IMR-90 (cell line): ENCODE data around the gene SPTLC3. TPM values are rescaled to one million over a fixed set of nuclear protein-coding genes. Genes with fewer than 3 reads are reported as not detected.

Source experiments
- ATAC-seq: fragments of 200-7000 bp; cut with Tn5 transposase; 2 replicates; pipeline ENCODE4 v1.9.1; 2020; ENCODE audit warnings: low read depth, mild to moderate bottlenecking, moderate library complexity
- BruUV-seq: library from RNA; stranded (reverse); fragments of 400-500 nt; replicated peaks from 2 replicates; lab custom pipeline; 2021; lab: Mats Ljungman, UMichigan
- CTCF ChIA-PET: fragments of 300-600 bp; formaldehyde crosslinking; extraction: SDS; loops from one replicate; lab custom pipeline; 2021; ENCODE audit warnings: antibody characterized with exemption; lab: Yijun Ruan, JAX
- POLR2A ChIA-PET: fragments of 300-600 bp; sonication (Branson Sonifier 250); formaldehyde crosslinking; loops from one replicate; lab custom pipeline; 2022; ENCODE audit warnings: antibody characterized with exemption; ENCODE audit not compliant: unreplicated experiment; lab: Charles Lee
- DNase-seq: peaks from one replicate; pipeline ENCODE4 v3.0.0; 2013
- H2AFZ ChIP-seq: replicated peaks from 2 replicates; pipeline ENCODE3; 2013; ENCODE audit warnings: low read length, mild to moderate bottlenecking; ENCODE audit not compliant: poor library complexity
- H2AK5ac ChIP-seq: 2 replicates; pipeline ENCODE4 v1.6.1; 2013; ENCODE audit warnings: low read depth, low read length, inconsistent platforms
- H2AK9ac ChIP-seq: replicated peaks from 2 replicates; pipeline ENCODE3; 2013; ENCODE audit warnings: mild to moderate bottlenecking, low read depth, low read length, moderate library complexity; ENCODE audit not compliant: poor library complexity
- H2BK120ac ChIP-seq: 2 replicates; pipeline ENCODE4 v1.6.1; 2013; ENCODE audit warnings: low read depth, low read length, inconsistent platforms
- H2BK15ac ChIP-seq: 3 replicates; pipeline ENCODE4 v1.6.1; 2013; ENCODE audit warnings: low read depth, low read length, inconsistent platforms
- H2BK20ac ChIP-seq: 2 replicates; pipeline ENCODE4 v1.6.1; 2013; ENCODE audit warnings: low read depth, mild to moderate bottlenecking, inconsistent platforms, low read length, moderate library complexity
- H2BK5ac ChIP-seq: 2 replicates; pipeline ENCODE4 v1.6.1; 2013; ENCODE audit warnings: mild to moderate bottlenecking, low read depth, low read length, inconsistent platforms; ENCODE audit not compliant: poor library complexity, severe bottlenecking
- H3K14ac ChIP-seq: replicated peaks from 2 replicates; pipeline ENCODE4 v1.6.1; 2013; ENCODE audit warnings: low read depth, low read length, inconsistent platforms
- H3K18ac ChIP-seq: 2 replicates; pipeline ENCODE4 v1.6.1; 2013; ENCODE audit warnings: low read depth, low read length, control low read depth
- H3K23ac ChIP-seq: 2 replicates; pipeline ENCODE4 v1.6.1; 2013; ENCODE audit warnings: low read depth, low read length, inconsistent platforms
- H3K27ac ChIP-seq: 2 replicates; pipeline ENCODE4 v1.5.1; 2013; ENCODE audit warnings: mild to moderate bottlenecking, control low read depth, low read length; ENCODE audit not compliant: insufficient read depth
- H3K27me3 ChIP-seq: 2 replicates; pipeline ENCODE4 v1.6.1; 2013; ENCODE audit warnings: low read length; ENCODE audit not compliant: control insufficient read depth, insufficient read depth
- H3K36me3 ChIP-seq: 2 replicates; pipeline ENCODE4 v1.6.1; 2013; ENCODE audit warnings: low read length, mixed read lengths; ENCODE audit not compliant: control insufficient read depth, insufficient read depth
- H3K4ac ChIP-seq: 2 replicates; pipeline ENCODE4 v1.6.1; 2013; ENCODE audit warnings: low read depth, low read length, inconsistent platforms
- H3K4me1 ChIP-seq: 2 replicates; pipeline ENCODE4 v1.6.1; 2013; ENCODE audit warnings: low read length, mixed read lengths; ENCODE audit not compliant: control insufficient read depth, insufficient read depth
- H3K4me2 ChIP-seq: 2 replicates; pipeline ENCODE4 v1.6.1; 2013; ENCODE audit warnings: low read depth, mild to moderate bottlenecking, control low read depth, low read length, moderate library complexity
- H3K4me3 ChIP-seq: 2 replicates; pipeline ENCODE4 v1.5.1; 2013; ENCODE audit warnings: low read depth, mild to moderate bottlenecking, control low read depth, low read length, moderate library complexity; ENCODE audit not compliant: insufficient read depth
- H3K56ac ChIP-seq: 2 replicates; pipeline ENCODE4 v1.6.1; 2013; ENCODE audit warnings: low read length, inconsistent platforms; ENCODE audit not compliant: insufficient read depth; ENCODE audit errors: extremely low read depth
- H3K79me1 ChIP-seq, 2 experiments: 2 replicates each; pipeline ENCODE4 v1.6.1; 2013; ENCODE audit warnings: low read length in 2 of 2, inconsistent platforms in 1 of 2, low read depth in 1 of 2
- H3K9ac ChIP-seq: 2 replicates; pipeline ENCODE4 v1.6.1; 2013; ENCODE audit warnings: low read depth, low read length, control low read depth
- H3K9me1 ChIP-seq: 2 replicates; pipeline ENCODE4 v1.6.1; 2013; ENCODE audit warnings: low read length, inconsistent platforms; ENCODE audit not compliant: insufficient read depth
- H3K9me3 ChIP-seq: 2 replicates; pipeline ENCODE4 v1.6.1; 2013; ENCODE audit warnings: low read length; ENCODE audit not compliant: control insufficient read depth, insufficient read depth
- H4K20me1 ChIP-seq: 2 replicates; pipeline ENCODE4 v1.6.1; 2013; ENCODE audit warnings: low read length, inconsistent platforms; ENCODE audit not compliant: insufficient read depth
- H4K5ac ChIP-seq: 2 replicates; pipeline ENCODE4 v1.6.1; 2013; ENCODE audit warnings: mild to moderate bottlenecking, low read depth, low read length, control low read depth
- H4K8ac ChIP-seq, 2 experiments: 2 replicates each; pipeline ENCODE4 v1.6.1; 2013; ENCODE audit warnings: low read depth in 2 of 2, low read length in 2 of 2, control low read depth in 1 of 2, inconsistent platforms in 1 of 2
- H4K91ac ChIP-seq: 2 replicates; pipeline ENCODE4 v1.6.1; 2013; ENCODE audit warnings: low read depth, low read length, inconsistent platforms; ENCODE audit not compliant: insufficient read depth
- BHLHE40 ChIP-seq: fragments of 150-350 bp; IDR thresholded peaks from 2 replicates; pipeline ENCODE4 v1.6.1; 2016; ENCODE audit warnings: mild to moderate bottlenecking, low read depth, low read length
- NFE2L2 ChIP-seq: fragments of 150-350 bp; IDR thresholded peaks from 2 replicates; pipeline ENCODE4 v1.6.1; 2016; ENCODE audit warnings: low read depth, mild to moderate bottlenecking, low read length
- RAD21 ChIP-seq: IDR thresholded peaks from 2 replicates; pipeline ENCODE4 v1.6.1; 2012; ENCODE audit warnings: low read length, improper control_type of control experiment
- RFX5 ChIP-seq: IDR thresholded peaks from 2 replicates; pipeline ENCODE4 v1.8.0; 2012; ENCODE audit warnings: low read depth, mild to moderate bottlenecking, low read length, moderate library complexity
- SMC3 ChIP-seq: fragments of 150-350 bp; IDR thresholded peaks from 2 replicates; pipeline ENCODE4 v1.6.1; 2016; ENCODE audit warnings: low read depth, mild to moderate bottlenecking, antibody characterized with exemption, low read length, moderate library complexity
- WGBS, 2 experiments: methylation state at CpG; one replicate each; pipeline versions ENCODE4 v1.1.5 to v1.1.7; 2013; ENCODE audit warnings: missing lambda C conversion rate in 2 of 2; ENCODE audit not compliant: insufficient read length in 1 of 2; ENCODE audit errors: extremely low coverage in 2 of 2; 5-methylcytosine and 5-hydroxymethylcytosine counted together
- dilution Hi-C: fragments of 300-500 bp; cut with HindIII; formaldehyde crosslinking; loops from one replicate; pipeline ENCODE4 v1.14.3; 2018; ENCODE audit warnings: low sequenced_read_pairs; ENCODE audit not compliant: unreplicated experiment
- in situ Hi-C: fragments of 300-500 bp; cut with MboI; formaldehyde crosslinking; loops from 3 replicates; pipeline ENCODE4 v1.14.3; 2019; ENCODE audit warnings: low sequenced_read_pairs, inconsistent platforms, mixed read lengths
- intact Hi-C: fragments of 100-400 bp; cut with micrococcal nuclease; formaldehyde crosslinking; loops from 2 replicates; pipeline ENCODE4 v1.10.0; 2022
- polyA plus RNA-seq, 3 experiments: library from polyadenylated mRNA; depleted of rRNA; stranded (reverse); fragments of >200 nt; gene quantifications; 2 replicates each; pipeline ENCODE4 v1.2.3, GENCODE V29; 2012; ENCODE audit warnings: low replicate concordance in 1 of 3
- total RNA-seq: library from RNA; depleted of rRNA; stranded (reverse); fragments of >200 nt; gene quantifications from 2 replicates; pipeline ENCODE4 v1.2.3, GENCODE V29; 2012
- TF ChIP-seq, protein P1 (sequence below): conservative IDR thresholded peaks from 2 replicates; pipeline ENCODE4 v1.5.1; 2012; ENCODE audit warnings: mild to moderate bottlenecking, low read depth, low read length, improper control_type of control experiment

The SPTLC3 gene
- total and polyA plus RNA-seq, 2 of the 4 experiments (the other 2 are of a cell fraction): 0.44 to 1.6 TPM

DNA sequence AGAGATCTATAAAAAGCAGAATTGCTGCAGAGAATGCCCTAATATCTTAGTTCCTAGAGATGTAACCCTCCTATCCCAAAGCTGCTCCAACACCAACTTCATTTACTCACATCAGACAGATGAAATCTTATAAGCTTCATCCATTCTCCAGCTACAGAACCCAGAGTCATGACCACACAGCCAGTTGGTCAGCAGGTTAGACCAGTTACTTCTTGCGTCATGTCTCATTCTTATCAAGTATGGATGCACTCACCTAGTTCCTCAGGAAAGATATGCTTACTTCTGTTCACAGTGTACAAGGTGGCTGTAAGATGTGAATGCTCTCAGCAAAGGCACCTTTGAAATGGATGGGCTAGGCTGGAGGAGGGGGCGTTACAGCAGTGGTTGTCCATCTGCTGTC, 164.4 kb downstream of the SPTLC3 start:
- H3K4ac ChIP-seq: no peak overlapping the region
- H2AK9ac ChIP-seq: no peak overlapping the region
- no peak overlapping the region for H3K23ac ChIP-seq
- H3K14ac ChIP-seq: no peak overlapping the region
- H4K91ac ChIP-seq: no peak overlapping the region
- H4K20me1 ChIP-seq: no peaks in the 10 kb centered on the region
- no peak overlapping the region for H2AFZ ChIP-seq
- H2BK20ac ChIP-seq: no peak overlapping the region
- H4K8ac ChIP-seq: no peak overlapping the region
- H2BK120ac ChIP-seq: no peak overlapping the region
- DNase-seq (no peak), ATAC-seq (no peak)
- TF ChIP-seq NFE2L2 (no peak), RAD21 (no peak), SMC3 (no peak), BHLHE40 (no peak), RFX5 (no peak)
- TF ChIP-seq, protein P1, sequence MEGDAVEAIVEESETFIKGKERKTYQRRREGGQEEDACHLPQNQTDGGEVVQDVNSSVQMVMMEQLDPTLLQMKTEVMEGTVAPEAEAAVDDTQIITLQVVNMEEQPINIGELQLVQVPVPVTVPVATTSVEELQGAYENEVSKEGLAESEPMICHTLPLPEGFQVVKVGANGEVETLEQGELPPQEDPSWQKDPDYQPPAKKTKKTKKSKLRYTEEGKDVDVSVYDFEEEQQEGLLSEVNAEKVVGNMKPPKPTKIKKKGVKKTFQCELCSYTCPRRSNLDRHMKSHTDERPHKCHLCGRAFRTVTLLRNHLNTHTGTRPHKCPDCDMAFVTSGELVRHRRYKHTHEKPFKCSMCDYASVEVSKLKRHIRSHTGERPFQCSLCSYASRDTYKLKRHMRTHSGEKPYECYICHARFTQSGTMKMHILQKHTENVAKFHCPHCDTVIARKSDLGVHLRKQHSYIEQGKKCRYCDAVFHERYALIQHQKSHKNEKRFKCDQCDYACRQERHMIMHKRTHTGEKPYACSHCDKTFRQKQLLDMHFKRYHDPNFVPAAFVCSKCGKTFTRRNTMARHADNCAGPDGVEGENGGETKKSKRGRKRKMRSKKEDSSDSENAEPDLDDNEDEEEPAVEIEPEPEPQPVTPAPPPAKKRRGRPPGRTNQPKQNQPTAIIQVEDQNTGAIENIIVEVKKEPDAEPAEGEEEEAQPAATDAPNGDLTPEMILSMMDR: no peak
- no peaks in the 10 kb centered on the region for H3K79me1 ChIP-seq
- H2BK15ac ChIP-seq: no peak overlapping the region
- WGBS, 2 experiments: no CpG with 5 or more reads among the region's 2 CpGs
- no peak overlapping the region for H2BK5ac ChIP-seq
- ChIA-PET CTCF (no interaction called here), POLR2A (no interaction called here)
- no peaks in the 10 kb centered on the region for H3K9me1 ChIP-seq
- dilution Hi-C loops (no loop called here), intact Hi-C loops (no loop called here), in situ Hi-C loops (no loop called here)
- H3K4me2 ChIP-seq: no peak overlapping the region
- H2AK5ac ChIP-seq: no peak overlapping the region
- no peaks in the 10 kb centered on the region for H3K4me1 ChIP-seq
- H3K4me3 ChIP-seq: no peak overlapping the region
- H3K18ac ChIP-seq: no peak overlapping the region
- no peak overlapping the region for H4K5ac ChIP-seq
- BruUV-seq: no TSS peak
- H3K36me3 ChIP-seq: no peaks in the 10 kb centered on the region
- no peak overlapping the region for H3K56ac ChIP-seq
- no peaks in the 10 kb centered on the region for H3K27me3 ChIP-seq
- no peak overlapping the region for H3K9ac ChIP-seq
- H3K27ac ChIP-seq: no peak overlapping the region
- H3K9me3 ChIP-seq: no peaks in the 10 kb centered on the region
